22Rv1 (cell line): ENCODE measurements around the gene TOLLIP.
"Not testable (repeated sequence)": the region's sequence is repeated elsewhere in the genome, so short reads cannot be mapped to it uniquely, and the experiment has no call there.

Source experiments
- H3K27ac ChIP-seq: fragments of 450-650 bp; 2 replicates; pipeline ENCODE4 v1.5.1; 2017
- CTCF ChIP-seq: fragments of 450-650 bp; IDR thresholded peaks from 2 replicates; pipeline ENCODE4 v1.5.1; 2017; ENCODE audit warnings: mild to moderate bottlenecking
- ZFX ChIP-seq: fragments of 450-650 bp; IDR thresholded peaks from 2 replicates; pipeline ENCODE4 v1.6.1; 2017; ENCODE audit warnings: antibody characterized with exemption, borderline replicate concordance

TOLLIP gene

DNA sequence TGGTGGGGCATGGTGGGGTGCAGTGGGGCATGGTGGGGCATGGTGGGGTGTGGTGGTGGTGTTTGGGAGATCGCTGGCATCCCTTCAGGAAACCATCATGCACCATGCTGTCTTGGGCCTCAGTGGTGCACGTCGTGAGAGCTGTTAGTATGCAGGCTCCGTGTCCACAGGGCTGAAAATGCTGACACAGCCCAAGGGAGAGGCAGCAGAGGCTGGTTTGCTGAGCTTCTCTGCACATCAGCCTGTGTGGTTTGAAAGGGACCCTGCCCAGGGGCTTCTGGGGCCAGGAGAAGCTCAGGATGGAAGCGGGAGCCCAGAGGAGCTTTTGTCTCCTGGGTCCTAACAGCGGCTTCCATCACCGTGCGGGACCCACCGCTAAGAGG, 56.3 kb downstream of the TOLLIP start:
- no peak overlapping the region for H3K27ac ChIP-seq
- no peak for TF ChIP-seq ZFX
- TF ChIP-seq CTCF: no peak

DNA sequence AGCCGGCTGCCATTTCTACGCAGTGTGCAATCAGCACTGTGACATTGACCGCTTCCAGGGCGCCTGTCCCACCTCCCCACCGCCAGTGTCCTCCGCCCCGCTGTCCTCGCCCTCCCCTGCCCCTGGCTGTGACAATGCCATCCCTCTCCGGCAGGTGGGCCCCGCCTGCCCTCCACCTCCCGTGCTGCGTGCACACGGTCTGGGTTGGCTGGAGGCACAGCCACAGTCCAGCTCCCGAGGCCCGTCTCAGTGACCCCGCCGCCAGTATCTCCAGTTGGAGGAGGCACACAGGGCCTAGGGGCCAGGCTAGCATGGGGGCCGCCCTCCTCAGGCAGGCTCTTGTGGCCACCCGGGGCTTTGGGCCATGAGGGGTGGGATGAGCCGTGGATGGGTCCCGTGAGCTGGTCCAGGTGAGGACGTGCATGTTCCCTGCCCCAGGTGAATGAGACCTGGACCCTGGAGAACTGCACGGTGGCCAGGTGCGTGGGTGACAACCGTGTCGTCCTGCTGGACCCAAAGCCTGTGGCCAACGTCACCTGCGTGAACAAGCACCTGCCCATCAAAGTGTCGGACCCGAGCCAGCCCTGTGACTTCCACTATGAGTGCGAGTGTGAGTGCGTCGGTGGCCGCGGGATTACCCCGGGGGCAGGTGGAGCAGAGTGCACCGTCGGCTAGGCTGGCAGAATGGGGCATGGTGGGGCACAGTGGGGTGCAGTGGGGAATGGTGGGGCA, 56.9 kb downstream of the TOLLIP start:
- no peak overlapping the region for H3K27ac ChIP-seq
- TF ChIP-seq CTCF (no peak), ZFX (no peak)

DNA sequence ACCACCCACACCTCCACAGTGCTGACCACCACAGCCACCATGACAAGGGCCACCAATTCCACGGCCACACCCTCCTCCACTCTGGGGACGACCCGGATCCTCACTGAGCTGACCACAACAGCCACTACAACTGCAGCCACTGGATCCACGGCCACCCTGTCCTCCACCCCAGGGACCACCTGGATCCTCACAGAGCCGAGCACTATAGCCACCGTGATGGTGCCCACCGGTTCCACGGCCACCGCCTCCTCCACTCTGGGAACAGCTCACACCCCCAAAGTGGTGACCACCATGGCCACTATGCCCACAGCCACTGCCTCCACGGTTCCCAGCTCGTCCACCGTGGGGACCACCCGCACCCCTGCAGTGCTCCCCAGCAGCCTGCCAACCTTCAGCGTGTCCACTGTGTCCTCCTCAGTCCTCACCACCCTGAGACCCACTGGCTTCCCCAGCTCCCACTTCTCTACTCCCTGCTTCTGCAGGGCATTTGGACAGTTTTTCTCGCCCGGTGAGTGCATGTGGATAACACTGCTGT, 58.1 kb downstream of the TOLLIP start:
- no peak overlapping the region for H3K27ac ChIP-seq
- TF ChIP-seq CTCF (no peak), ZFX (no peak)

DNA sequence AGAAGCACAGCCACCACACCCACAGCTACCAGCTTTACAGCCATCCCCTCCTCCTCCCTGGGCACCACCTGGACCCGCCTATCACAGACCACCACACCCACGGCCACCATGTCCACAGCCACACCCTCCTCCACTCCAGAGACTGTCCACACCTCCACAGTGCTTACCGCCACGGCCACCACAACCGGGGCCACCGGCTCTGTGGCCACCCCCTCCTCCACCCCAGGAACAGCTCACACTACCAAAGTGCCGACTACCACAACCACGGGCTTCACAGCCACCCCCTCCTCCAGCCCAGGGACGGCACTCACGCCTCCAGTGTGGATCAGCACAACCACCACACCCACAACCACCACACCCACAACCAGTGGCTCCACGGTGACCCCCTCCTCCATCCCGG, 59.0 kb downstream of the TOLLIP start:
- H3K27ac ChIP-seq: not testable (repeated sequence)

DNA sequence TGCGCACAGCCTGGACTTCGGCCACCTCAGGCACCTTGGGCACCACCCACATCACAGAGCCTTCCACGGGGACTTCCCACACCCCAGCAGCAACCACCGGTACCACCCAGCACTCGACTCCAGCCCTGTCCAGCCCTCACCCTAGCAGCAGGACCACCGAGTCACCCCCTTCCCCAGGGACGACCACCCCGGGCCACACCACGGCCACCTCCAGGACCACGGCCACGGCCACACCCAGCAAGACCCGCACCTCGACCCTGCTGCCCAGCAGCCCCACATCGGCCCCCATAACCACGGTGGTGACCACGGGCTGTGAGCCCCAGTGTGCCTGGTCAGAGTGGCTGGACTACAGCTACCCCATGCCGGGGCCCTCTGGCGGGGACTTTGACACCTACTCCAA, 60.5 kb downstream of the TOLLIP start:
- not testable (repeated sequence) for H3K27ac ChIP-seq

GRCh38 chr11:1247026-1247425, 62.4 kb downstream of the TOLLIP start:
- not testable (repeated sequence) for H3K27ac ChIP-seq

- not testable (repeated sequence) for H3K27ac ChIP-seq
These were observed 63.1 kb downstream of the TOLLIP start for GRCh38 chr11:1246301-1246700.

DNA sequence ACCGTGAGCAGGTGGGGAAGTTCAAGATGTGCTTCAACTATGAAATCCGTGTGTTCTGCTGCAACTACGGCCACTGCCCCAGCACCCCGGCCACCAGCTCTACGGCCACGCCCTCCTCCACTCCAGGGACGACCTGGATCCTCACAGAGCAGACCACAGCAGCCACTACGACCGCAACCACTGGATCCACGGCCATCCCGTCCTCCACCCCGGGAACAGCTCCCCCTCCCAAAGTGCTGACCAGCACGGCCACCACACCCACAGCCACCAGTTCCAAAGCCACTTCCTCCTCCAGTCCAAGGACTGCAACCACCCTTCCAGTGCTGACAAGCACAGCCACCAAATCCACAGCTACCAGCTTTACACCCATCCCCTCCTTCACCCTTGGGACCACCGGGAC, 63.7 kb downstream of the TOLLIP start:
- not testable (repeated sequence) for H3K27ac ChIP-seq

- H3K27ac ChIP-seq: not testable (repeated sequence)
These were observed 64.9 kb downstream of the TOLLIP start for GRCh38 chr11:1244557-1244956.

DNA sequence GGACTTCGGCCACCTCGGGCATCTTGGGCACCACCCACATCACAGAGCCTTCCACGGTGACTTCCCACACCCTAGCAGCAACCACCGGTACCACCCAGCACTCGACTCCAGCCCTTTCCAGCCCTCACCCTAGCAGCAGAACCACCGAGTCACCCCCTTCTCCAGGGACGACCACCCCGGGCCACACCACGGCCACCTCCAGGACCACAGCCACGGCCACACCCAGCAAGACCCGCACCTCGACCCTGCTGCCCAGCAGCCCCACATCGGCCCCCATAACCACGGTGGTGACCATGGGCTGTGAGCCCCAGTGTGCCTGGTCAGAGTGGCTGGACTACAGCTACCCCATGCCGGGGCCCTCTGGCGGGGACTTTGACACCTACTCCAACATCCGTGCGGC, 65.9 kb downstream of the TOLLIP start:
- H3K27ac ChIP-seq: not testable (repeated sequence)

DNA sequence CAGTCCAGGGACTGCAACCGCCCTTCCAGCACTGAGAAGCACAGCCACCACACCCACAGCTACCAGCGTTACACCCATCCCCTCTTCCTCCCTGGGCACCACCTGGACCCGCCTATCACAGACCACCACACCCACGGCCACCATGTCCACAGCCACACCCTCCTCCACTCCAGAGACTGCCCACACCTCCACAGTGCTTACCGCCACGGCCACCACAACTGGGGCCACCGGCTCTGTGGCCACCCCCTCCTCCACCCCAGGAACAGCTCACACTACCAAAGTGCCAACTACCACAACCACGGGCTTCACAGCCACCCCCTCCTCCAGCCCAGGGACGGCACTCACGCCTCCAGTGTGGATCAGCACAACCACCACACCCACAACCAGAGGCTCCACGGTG, 66.7 kb downstream of the TOLLIP start:
- not testable (repeated sequence) for H3K27ac ChIP-seq

- no peak overlapping the region for H3K27ac ChIP-seq
- TF ChIP-seq ZFX (no peak), CTCF (no peak)
These were observed 67.1 kb downstream of the TOLLIP start for GRCh38 chr11:1242289-1242688.
